Colonic mucosa (tissue), 4 donors: Measurements from ENCODE around the gene PNKD. TPM values are rescaled to one million over a fixed set of nuclear protein-coding genes. Genes with fewer than 3 reads are reported as not detected.

Experiments used
- DNase-seq: peaks from one replicate; pipeline ENCODE4 v3.0.0-alpha.2; 2020
- H3K27ac ChIP-seq: fragments of 200-600 bp; one replicate; pipeline ENCODE4 v1.8.0; 2021
- H3K27me3 ChIP-seq: fragments of 200-600 bp; one replicate; pipeline ENCODE4 v1.8.0; 2021
- H3K36me3 ChIP-seq: fragments of 200-600 bp; one replicate; pipeline ENCODE4 v1.8.0; 2021
- H3K4me1 ChIP-seq: fragments of 200-600 bp; one replicate; pipeline ENCODE4 v1.8.0; 2021; ENCODE audit warnings: mild to moderate bottlenecking
- H3K4me3 ChIP-seq: fragments of 200-600 bp; one replicate; pipeline ENCODE4 v1.8.0; 2021
- H3K9ac ChIP-seq, 2 donors: one replicate each; pipeline ENCODE4 v1.7.0; 2013; ENCODE audit warnings: control low read depth in 2 of 2, low read depth in 2 of 2, low read length in 2 of 2
- H3K9me3 ChIP-seq: fragments of 200-600 bp; one replicate; pipeline ENCODE4 v1.8.0; 2021
- intact Hi-C: fragments of 100-400 bp; cut with DNase I; formaldehyde crosslinking; loops from one replicate; pipeline ENCODE4 v1.14.1; 2022
- total RNA-seq, 2 donors: library from RNA; stranded (reverse); fragmentation: NEBNext Ultra II Directional in 1 of 2; extraction: Animal tissue kit (Norgen Biotek cat#: 25700) in 1 of 2; gene quantifications; one replicate each; pipeline ENCODE4 v1.2.1, GENCODE V29; 2021
- TF ChIP-seq, protein P1 (sequence below): fragments of 200-600 bp; IDR thresholded peaks from one replicate; pipeline ENCODE4 v1.8.0; 2022; ENCODE audit warnings: antibody characterized with exemption, mild to moderate bottlenecking
- donor health status: healthy.
- donor health status: DM: no; HTN: no; CAD: no.
- donor health status: DM: no; HTN: no; CAD: no.

The PNKD gene
- total RNA-seq, 2 donors from 2014 or later, result 109 to 136 TPM

DNA sequence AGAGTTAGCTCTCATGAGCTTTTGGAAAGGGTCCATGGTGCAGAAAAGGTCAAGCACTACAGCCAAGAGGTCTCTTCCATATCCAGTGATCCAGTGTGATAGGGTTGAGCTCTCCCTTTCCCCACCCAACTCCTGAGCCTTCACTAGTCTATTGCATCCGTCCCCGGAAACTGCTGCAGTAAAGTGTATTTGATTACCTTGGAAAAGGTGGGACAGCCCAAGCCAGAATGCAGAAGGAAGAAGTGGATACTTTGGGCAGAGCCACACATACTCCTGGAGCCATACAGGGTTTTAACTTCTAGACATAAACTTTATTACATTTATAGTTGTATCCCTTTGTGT, 3.6 kb downstream of the PNKD start:
- TF ChIP-seq, protein P1, sequence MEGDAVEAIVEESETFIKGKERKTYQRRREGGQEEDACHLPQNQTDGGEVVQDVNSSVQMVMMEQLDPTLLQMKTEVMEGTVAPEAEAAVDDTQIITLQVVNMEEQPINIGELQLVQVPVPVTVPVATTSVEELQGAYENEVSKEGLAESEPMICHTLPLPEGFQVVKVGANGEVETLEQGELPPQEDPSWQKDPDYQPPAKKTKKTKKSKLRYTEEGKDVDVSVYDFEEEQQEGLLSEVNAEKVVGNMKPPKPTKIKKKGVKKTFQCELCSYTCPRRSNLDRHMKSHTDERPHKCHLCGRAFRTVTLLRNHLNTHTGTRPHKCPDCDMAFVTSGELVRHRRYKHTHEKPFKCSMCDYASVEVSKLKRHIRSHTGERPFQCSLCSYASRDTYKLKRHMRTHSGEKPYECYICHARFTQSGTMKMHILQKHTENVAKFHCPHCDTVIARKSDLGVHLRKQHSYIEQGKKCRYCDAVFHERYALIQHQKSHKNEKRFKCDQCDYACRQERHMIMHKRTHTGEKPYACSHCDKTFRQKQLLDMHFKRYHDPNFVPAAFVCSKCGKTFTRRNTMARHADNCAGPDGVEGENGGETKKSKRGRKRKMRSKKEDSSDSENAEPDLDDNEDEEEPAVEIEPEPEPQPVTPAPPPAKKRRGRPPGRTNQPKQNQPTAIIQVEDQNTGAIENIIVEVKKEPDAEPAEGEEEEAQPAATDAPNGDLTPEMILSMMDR, result no peak
- Histone ChIP-seq H3K9ac (peak overlapping the region in 1 of 2 donors; percentile 51), H3K36me3 (peaks cover 32% of the 10 kb centered on the region), H3K4me1 (peaks cover 24% of the 10 kb centered on the region), H3K27ac (peak overlapping the region; percentile 82), H3K27me3 (no peaks in the 10 kb centered on the region), H3K4me3 (no peak overlapping the region), H3K9me3 (no peaks in the 10 kb centered on the region)
- intact Hi-C loops, result no loop called here
- DNase-seq, result peak; percentile 74

DNA sequence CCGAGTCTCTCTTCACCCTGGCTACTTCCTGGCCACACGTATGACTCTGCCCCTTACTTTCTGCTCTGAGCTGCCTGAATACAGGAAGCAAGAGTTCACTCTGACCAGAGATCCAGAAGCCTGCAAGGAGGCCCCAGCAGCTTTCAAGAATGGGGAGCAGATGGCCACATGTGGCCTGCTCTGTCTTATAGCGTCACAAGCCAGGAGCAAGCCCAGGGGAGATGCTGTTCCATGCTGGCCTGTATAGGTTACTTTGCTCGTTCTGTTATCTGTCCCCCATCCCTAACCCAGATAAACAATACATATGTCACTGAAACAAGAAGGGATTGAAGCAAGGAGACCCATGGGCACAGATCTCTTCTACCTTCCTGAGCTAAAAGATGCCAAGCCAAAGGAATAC, 4.3 kb downstream of the PNKD start:
- intact Hi-C loops, result no loop called here
- Histone ChIP-seq H3K4me1 (peaks cover 24% of the 10 kb centered on the region), H3K9ac (peak overlapping the region in 1 of 2 donors; percentile 51), H3K27me3 (no peaks in the 10 kb centered on the region), H3K27ac (peak overlapping the region; percentile 82), H3K9me3 (no peaks in the 10 kb centered on the region), H3K36me3 (peaks cover 40% of the 10 kb centered on the region), H3K4me3 (no peak overlapping the region)
- TF ChIP-seq, protein P1, result no peak
- no peak for DNase-seq

DNA sequence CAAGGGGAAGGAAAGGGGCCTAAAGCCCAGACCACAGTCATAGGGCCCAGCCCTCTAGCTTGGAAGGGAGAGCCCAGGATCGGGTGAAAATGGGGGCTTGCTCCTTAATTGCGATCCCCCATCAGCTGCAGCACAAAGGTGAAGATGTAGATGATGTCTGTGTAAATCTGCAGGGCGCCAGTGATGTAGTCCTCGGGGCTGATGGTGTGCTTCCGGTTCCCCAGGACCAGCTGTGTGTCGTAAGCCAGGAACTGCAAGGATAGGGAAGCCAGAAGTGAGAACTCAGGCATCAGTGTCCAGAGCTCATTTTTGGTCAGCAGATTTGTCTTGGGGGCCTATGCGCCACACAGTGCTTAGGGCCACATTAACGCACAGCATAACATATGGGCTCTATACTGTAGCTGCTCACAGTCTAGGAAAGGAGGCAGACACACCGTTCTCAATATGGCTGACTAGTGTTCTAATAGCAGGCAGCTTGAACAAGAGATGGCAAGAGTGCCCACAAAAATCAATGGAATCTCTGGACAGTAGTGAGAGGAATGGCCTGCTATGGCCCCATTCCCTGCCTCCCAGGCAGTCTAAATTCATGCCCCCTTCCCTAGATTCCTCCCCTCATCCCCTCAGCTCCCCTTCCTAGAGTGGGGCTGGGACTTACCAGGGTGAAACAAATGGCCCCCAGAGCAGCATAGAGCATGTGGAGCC, 5.2 kb downstream of the PNKD start:
- TF ChIP-seq, protein P1, result no peak

DNA sequence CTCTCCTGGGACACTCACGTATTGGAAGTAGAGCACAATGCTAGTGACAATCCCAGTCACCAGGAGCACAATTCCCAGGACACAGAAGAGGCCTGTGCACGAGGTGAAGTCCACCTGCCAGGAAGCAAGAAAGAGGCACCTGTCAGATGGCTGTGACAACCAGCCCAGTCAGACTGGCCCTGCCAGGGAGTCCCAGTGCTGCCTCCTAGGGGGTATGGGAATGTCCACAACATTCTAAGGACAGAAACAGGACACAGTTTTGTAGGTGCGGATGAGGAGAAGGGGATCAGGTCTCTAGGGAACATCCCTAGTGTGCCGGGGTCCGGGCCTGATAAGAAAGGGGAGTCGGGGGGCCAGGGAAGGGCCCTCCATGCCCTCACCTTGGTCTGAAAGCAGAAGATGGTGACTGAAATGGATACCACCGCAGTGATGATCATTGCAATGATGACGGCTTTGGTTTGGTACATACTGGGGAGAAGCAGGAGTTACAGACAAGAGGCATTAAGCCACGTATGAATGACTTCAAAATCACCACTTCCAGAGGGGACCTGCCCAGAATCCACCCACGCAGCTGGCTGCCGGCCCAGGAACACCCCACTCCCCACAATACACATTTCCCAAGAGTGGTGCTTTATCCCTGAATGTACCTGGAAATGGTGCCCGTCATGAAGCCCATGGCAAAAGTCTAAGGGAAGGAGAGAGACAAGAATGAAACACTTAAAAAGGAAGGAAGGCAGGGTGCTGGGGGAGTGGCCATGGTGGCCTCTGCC, 6.9 kb downstream of the PNKD start:
- H3K36me3 ChIP-seq, result peaks cover 58% of the 10 kb centered on the region
- no peak overlapping the region for H3K9ac ChIP-seq
- H3K27me3 ChIP-seq, result no peaks in the 10 kb centered on the region
- no peaks in the 10 kb centered on the region for H3K9me3 ChIP-seq
- H3K4me3 ChIP-seq, result no peak overlapping the region
- DNase-seq, result no peak
- intact Hi-C loops, result no loop called here
- no peak overlapping the region for H3K27ac ChIP-seq
- TF ChIP-seq, protein P1, result no peak
- peaks cover 22% of the 10 kb centered on the region for H3K4me1 ChIP-seq

More for the DNA sequence above, 5.2 kb downstream of the PNKD start:
- H3K9ac ChIP-seq, result peak overlapping the region in 1 of 2 donors; percentile 51
- H3K4me1 ChIP-seq, result peaks cover 24% of the 10 kb centered on the region
- no peaks in the 10 kb centered on the region for H3K9me3 ChIP-seq
- no peak overlapping the region for H3K4me3 ChIP-seq
- H3K27ac ChIP-seq, result no peak overlapping the region
- peaks cover 46% of the 10 kb centered on the region for H3K36me3 ChIP-seq
- H3K27me3 ChIP-seq, result no peaks in the 10 kb centered on the region
- no peak for DNase-seq
- intact Hi-C loops, result no loop called here

DNA sequence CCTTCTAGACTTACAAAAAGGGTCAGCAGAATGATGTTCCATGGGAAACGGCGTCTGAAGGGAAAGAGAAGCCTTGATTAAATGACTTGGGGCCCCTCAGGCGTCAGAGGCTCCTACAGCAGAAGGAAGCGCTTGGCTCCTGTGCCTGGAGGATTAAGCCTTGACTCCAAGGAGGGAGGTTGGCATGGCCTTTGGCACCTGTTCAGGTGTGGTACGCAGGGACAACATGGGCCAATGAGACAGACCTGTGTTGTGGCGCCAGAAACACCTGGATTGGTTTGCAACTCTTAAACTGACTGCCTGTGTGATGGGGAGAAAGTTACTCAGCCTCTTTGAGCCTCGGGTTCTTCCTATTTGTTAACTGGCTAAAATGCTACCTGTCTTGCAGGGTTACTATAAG, 7.6 kb downstream of the PNKD start:
- intact Hi-C loops, result no loop called here
- H3K4me1 ChIP-seq, result peaks cover 17% of the 10 kb centered on the region
- TF ChIP-seq, protein P1, result no peak
- H3K27me3 ChIP-seq, result no peaks in the 10 kb centered on the region
- no peak for DNase-seq
- no peak overlapping the region for H3K27ac ChIP-seq
- H3K4me3 ChIP-seq, result no peak overlapping the region
- no peak overlapping the region for H3K9ac ChIP-seq
- no peaks in the 10 kb centered on the region for H3K9me3 ChIP-seq
- H3K36me3 ChIP-seq, result peaks cover 58% of the 10 kb centered on the region
